Fibroblast of lung (primary cell): ENCODE measurements around the gene PLA2G4B.

Source experiments
- CTCF ChIP-seq, 2 donors: IDR thresholded peaks in 1 of 2; conservative IDR thresholded peaks in 1 of 2; 1 replicate in 1 of 2; 2 replicates in 1 of 2; pipeline ENCODE4 v1.5.1; 2011 to 2012; ENCODE audit warnings: low read length in 2 of 2, control low read depth in 1 of 2, inconsistent platforms in 1 of 2, low read depth in 1 of 2, mild to moderate bottlenecking in 1 of 2
- EZH2 ChIP-seq: IDR thresholded peaks from 2 replicates; pipeline ENCODE4 v1.5.1; 2012; ENCODE audit warnings: low read length, control low read depth, mild to moderate bottlenecking; ENCODE audit errors: missing control alignments

GRCh38 chr15:41840673-41841072 lies 2.0 kb downstream of the PLA2G4B start:
- TF ChIP-seq CTCF (conservative IDR thresholded peaks at IDR 0.05 in 1 of 2, IDR thresholded peaks at IDR 0.05 in 1 of 2; ENCODE audit: low read depth in 1 of 2, low read length in 2 of 2), result no peak
- TF ChIP-seq EZH2, result no peak
